Fibroblast of lung (primary cell): ENCODE data around the gene MALL.

Experiments
- EZH2 ChIP-seq: IDR thresholded peaks from 2 replicates; pipeline ENCODE4 v1.5.1; 2012; ENCODE audit warnings: low read length, control low read depth, mild to moderate bottlenecking; ENCODE audit errors: missing control alignments
- TF ChIP-seq, protein P1 (sequence below), 2 donors: IDR thresholded peaks in 1 of 2; conservative IDR thresholded peaks in 1 of 2; 1 replicate in 1 of 2; 2 replicates in 1 of 2; pipeline ENCODE4 v1.5.1; 2011 to 2012; ENCODE audit warnings: low read length in 2 of 2, control low read depth in 1 of 2, inconsistent platforms in 1 of 2, low read depth in 1 of 2, mild to moderate bottlenecking in 1 of 2

DNA sequence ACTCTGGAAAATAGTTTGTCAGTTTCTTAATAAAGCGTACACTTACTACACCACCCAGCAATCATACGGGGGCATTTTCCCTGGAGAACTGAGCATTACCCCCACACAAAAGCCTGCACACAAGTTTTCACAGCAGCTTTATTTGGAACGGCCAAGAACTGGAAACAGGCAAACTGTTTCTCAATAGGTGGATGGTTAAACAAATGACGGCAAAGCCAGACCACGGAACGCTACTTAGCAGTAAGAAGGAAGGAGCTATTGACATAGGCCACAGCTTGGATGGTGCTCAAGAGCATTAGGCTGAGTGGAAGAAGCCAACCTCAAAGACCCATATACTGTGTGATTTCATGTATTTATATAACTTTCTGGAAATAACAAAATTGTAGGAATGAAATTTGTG, 9.0 kb downstream of the MALL start:
- no peak for TF ChIP-seq EZH2
- TF ChIP-seq, protein P1, sequence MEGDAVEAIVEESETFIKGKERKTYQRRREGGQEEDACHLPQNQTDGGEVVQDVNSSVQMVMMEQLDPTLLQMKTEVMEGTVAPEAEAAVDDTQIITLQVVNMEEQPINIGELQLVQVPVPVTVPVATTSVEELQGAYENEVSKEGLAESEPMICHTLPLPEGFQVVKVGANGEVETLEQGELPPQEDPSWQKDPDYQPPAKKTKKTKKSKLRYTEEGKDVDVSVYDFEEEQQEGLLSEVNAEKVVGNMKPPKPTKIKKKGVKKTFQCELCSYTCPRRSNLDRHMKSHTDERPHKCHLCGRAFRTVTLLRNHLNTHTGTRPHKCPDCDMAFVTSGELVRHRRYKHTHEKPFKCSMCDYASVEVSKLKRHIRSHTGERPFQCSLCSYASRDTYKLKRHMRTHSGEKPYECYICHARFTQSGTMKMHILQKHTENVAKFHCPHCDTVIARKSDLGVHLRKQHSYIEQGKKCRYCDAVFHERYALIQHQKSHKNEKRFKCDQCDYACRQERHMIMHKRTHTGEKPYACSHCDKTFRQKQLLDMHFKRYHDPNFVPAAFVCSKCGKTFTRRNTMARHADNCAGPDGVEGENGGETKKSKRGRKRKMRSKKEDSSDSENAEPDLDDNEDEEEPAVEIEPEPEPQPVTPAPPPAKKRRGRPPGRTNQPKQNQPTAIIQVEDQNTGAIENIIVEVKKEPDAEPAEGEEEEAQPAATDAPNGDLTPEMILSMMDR (conservative IDR thresholded peaks at IDR 0.05 in 1 of 2, IDR thresholded peaks at IDR 0.05 in 1 of 2; ENCODE audit: low read depth in 1 of 2, low read length in 2 of 2) = no peak
